GM18511 (cell line): Measurements from ENCODE around the gene SPP2.

Experiments used
- ATAC-seq: cut with Tn5 transposase; IDR thresholded peaks from one replicate; pipeline ENCODE4 v1.9.1; 2021; ENCODE audit warnings: mild to moderate bottlenecking, moderate library complexity; ENCODE audit not compliant: unreplicated experiment

Gene SPP2

GRCh38 chr2:234050455-234051135 lies at the start of gene SPP2:
Gene SPP2, plus strand, starts transcription at chr2:234050702. Its CDS starts 85 bp downstream, at chr2:234050787.
- ATAC-seq = no peak

GRCh38 chr2:234001380-234002160 lies 48.9 kb upstream of the SPP2 start:
- ATAC-seq = no peak

GRCh38 chr2:234002281-234002680 lies 48.2 kb upstream of the SPP2 start:
- no peak for ATAC-seq

- ATAC-seq = no peak
These were observed 46.4 kb upstream of the SPP2 start for GRCh38 chr2:234003972-234004617.

GRCh38 chr2:234005126-234005525 lies 45.4 kb upstream of the SPP2 start:
- no peak for ATAC-seq

GRCh38 chr2:234006501-234006900 lies 44.0 kb upstream of the SPP2 start:
- ATAC-seq = no peak

- ATAC-seq = no peak
These were observed 36.1 kb upstream of the SPP2 start for GRCh38 chr2:234014427-234014826.

- no peak for ATAC-seq
These were observed 34.6 kb upstream of the SPP2 start for GRCh38 chr2:234015861-234016260.

- no peak for ATAC-seq
These were observed 30.6 kb upstream of the SPP2 start for GRCh38 chr2:234019896-234020295.

- no peak for ATAC-seq
These were observed 30.2 kb upstream of the SPP2 start for GRCh38 chr2:234020332-234020731.

- ATAC-seq = no peak
These were observed 28.1 kb upstream of the SPP2 start for GRCh38 chr2:234022424-234022823.

- ATAC-seq = no peak
These were observed 26.2 kb upstream of the SPP2 start for GRCh38 chr2:234024304-234024703.

- ATAC-seq = peak; percentile 57
These were observed 25.0 kb upstream of the SPP2 start for GRCh38 chr2:234025466-234025865.

GRCh38 chr2:234025891-234026401 lies 24.6 kb upstream of the SPP2 start:
- ATAC-seq = no peak

GRCh38 chr2:234026693-234027254 lies 23.7 kb upstream of the SPP2 start:
- ATAC-seq = no peak

- ATAC-seq = no peak
These were observed 22.9 kb upstream of the SPP2 start for GRCh38 chr2:234027641-234028040.

- no peak for ATAC-seq
These were observed 21.3 kb upstream of the SPP2 start for GRCh38 chr2:234029150-234029733.

GRCh38 chr2:234031207-234031606 lies 19.3 kb upstream of the SPP2 start:
- ATAC-seq = no peak

GRCh38 chr2:234032279-234032856 lies 18.1 kb upstream of the SPP2 start:
- ATAC-seq = no peak

- no peak for ATAC-seq
These were observed 17.3 kb upstream of the SPP2 start for GRCh38 chr2:234033174-234033573.

- no peak for ATAC-seq
These were observed 16.6 kb upstream of the SPP2 start for GRCh38 chr2:234033885-234034284.
